ENCODE results near the gene PRSS27. TPM values are rescaled to one million over a fixed set of nuclear protein-coding genes. Genes with fewer than 3 reads are reported as not detected.
"Not testable (repeated sequence)": the region's sequence is repeated elsewhere in the genome, so short reads cannot be mapped to it uniquely, and the experiment has no call there.

Gene PRSS27
- polyA plus RNA-seq, 1 of the 3 experiments (the other 2 are of a cell fraction): 7.7 TPM

- WGBS (ENCODE audit: low lambda C conversion rate): 15% methylated on average over 15 of the region's 15 CpGs
- H4K20me1 ChIP-seq (ENCODE audit: insufficient read depth); H3K4me1 ChIP-seq (ENCODE audit: control insufficient read depth in 1 of 2, insufficient read depth in 2 of 2, low read depth in 1 of 2, low read length in 1 of 2); H3K9ac ChIP-seq; H3K36me3 ChIP-seq (replicated peaks in 1 of 2; ENCODE audit: control insufficient read depth in 1 of 2, insufficient read depth in 2 of 2, low read length in 1 of 2); H3F3A ChIP-seq (replicated peaks; ENCODE audit: insufficient read depth); H3K9me3 ChIP-seq; POLR2A ChIA-PET; H3K4me3 ChIP-seq (ENCODE audit: low read depth in 2 of 2, low read length in 1 of 2); H3K9me2 ChIP-seq; H3K27ac ChIP-seq (ENCODE audit: low read depth in 2 of 2, low read length in 1 of 2); H3K27me3 ChIP-seq (ENCODE audit: insufficient read depth): not testable (repeated sequence)
- CTCF ChIA-PET: interaction anchor here (0.6 to 1.4 kb wide), 2 partner anchors 9 to 11 kb away, joined by 3 to 4 read pairs; no protein-coding TSS in a partner anchor
- Histone ChIP-seq H2AFZ (ENCODE audit: low read depth) (0 out of 2 replicates have a peak overlapping the region, but pooled peaks have one; percentile 46), H3K79me2 (ENCODE audit: insufficient read depth) (peaks cover 25% of the 10 kb centered on the region), H3K4me2 (0 out of 2 replicates have a peak overlapping the region, but pooled peaks have one; percentile 55)
- peak; percentile 42 for TF ChIP-seq SMC3 (IDR thresholded peaks at IDR 0.05; ENCODE audit: low read depth, low read length)
- peak; percentile 54 for TF ChIP-seq RAD21 (IDR thresholded peaks at IDR 0.05; ENCODE audit: low read length)
- TF ChIP-seq CTCF (IDR thresholded peaks at IDR 0.05): peak; percentile 60
- peak; percentile 22 for DNase-seq
Measured at GRCh38 chr16:2670017-2670416, 50.0 kb downstream of the PRSS27 start.

- H3K9me2 ChIP-seq; H3F3A ChIP-seq (replicated peaks; ENCODE audit: insufficient read depth); H3K4me1 ChIP-seq (ENCODE audit: control insufficient read depth in 1 of 2, insufficient read depth in 2 of 2, low read depth in 1 of 2, low read length in 1 of 2); H3K4me3 ChIP-seq (ENCODE audit: low read depth in 2 of 2, low read length in 1 of 2); H3K27me3 ChIP-seq (ENCODE audit: insufficient read depth); H4K20me1 ChIP-seq (ENCODE audit: insufficient read depth); H3K9me3 ChIP-seq; H3K36me3 ChIP-seq (replicated peaks in 1 of 2; ENCODE audit: control insufficient read depth in 1 of 2, insufficient read depth in 2 of 2, low read length in 1 of 2); H3K9ac ChIP-seq; POLR2A ChIA-PET; DNase-seq; H3K27ac ChIP-seq (ENCODE audit: low read depth in 2 of 2, low read length in 1 of 2): not testable (repeated sequence)
- CTCF ChIA-PET: interaction anchor here (0.6 to 1.6 kb wide), 3 partner anchors 8 to 440 kb away, joined by 3 to 4 read pairs (median 3); no protein-coding TSS in a partner anchor
- WGBS (ENCODE audit: low lambda C conversion rate): 84% methylated on average over 8 of the region's 10 CpGs
- H3K4me2 ChIP-seq: 0 out of 2 replicates have a peak overlapping the region, but pooled peaks have one; percentile 55
- 0 out of 2 replicates have a peak overlapping the region, but pooled peaks have one; percentile 46 for H2AFZ ChIP-seq (ENCODE audit: low read depth)
- H3K79me2 ChIP-seq (ENCODE audit: insufficient read depth): peaks cover 25% of the 10 kb centered on the region
Measured at GRCh38 chr16:2669587-2669986, 50.4 kb downstream of the PRSS27 start.

- Histone ChIP-seq H3K36me3 (replicated peaks in 1 of 2; ENCODE audit: control insufficient read depth in 1 of 2, insufficient read depth in 2 of 2, low read length in 1 of 2) (peaks cover 13 to 23% of the 10 kb centered on the region in 2 experiments), H3K79me2 (ENCODE audit: insufficient read depth) (peaks cover 16% of the 10 kb centered on the region)
- H3K9me3 ChIP-seq; H3K4me1 ChIP-seq (ENCODE audit: control insufficient read depth in 1 of 2, insufficient read depth in 2 of 2, low read depth in 1 of 2, low read length in 1 of 2); H3K27me3 ChIP-seq (ENCODE audit: insufficient read depth); H2AFZ ChIP-seq (ENCODE audit: low read depth); H3K4me2 ChIP-seq; CTCF ChIA-PET; H3K9me2 ChIP-seq; H4K20me1 ChIP-seq (ENCODE audit: insufficient read depth); POLR2A ChIA-PET; H3F3A ChIP-seq (replicated peaks; ENCODE audit: insufficient read depth); H3K27ac ChIP-seq (ENCODE audit: low read depth in 2 of 2, low read length in 1 of 2); H3K9ac ChIP-seq; DNase-seq; H3K4me3 ChIP-seq (ENCODE audit: low read depth in 2 of 2, low read length in 1 of 2): not testable (repeated sequence)
- 100% methylated on average over 3 of the region's 7 CpGs for WGBS (ENCODE audit: low lambda C conversion rate)
Measured at GRCh38 chr16:2666671-2667070, 53.4 kb downstream of the PRSS27 start.

- DNase-seq: no peak
- TF ChIP-seq GATA2 (CRISPR knock-in tag; IDR thresholded peaks at IDR 0.05) (no peak), TCF12 (IDR thresholded peaks at IDR 0.05) (no peak), RXRA (IDR thresholded peaks at IDR 0.05; ENCODE audit: borderline replicate concordance, low read depth) (no peak), USF1 (IDR thresholded peaks at IDR 0.05; ENCODE audit: borderline replicate concordance, low read depth) (no peak), EP300 (IDR thresholded peaks at IDR 0.05; ENCODE audit: borderline replicate concordance in 1 of 2, low read depth in 1 of 2, low read length in 1 of 2) (no peak)
- H3K27me3 ChIP-seq (ENCODE audit: insufficient read depth): no peaks in the 10 kb centered on the region
- H3K9me2 ChIP-seq: no peaks in the 10 kb centered on the region
- H3K4me1 ChIP-seq (ENCODE audit: control insufficient read depth in 1 of 2, insufficient read depth in 2 of 2, low read depth in 1 of 2, low read length in 1 of 2): no peaks in the 10 kb centered on the region; a peak in 1 of 4 replicates
- no peaks in the 10 kb centered on the region for H4K20me1 ChIP-seq (ENCODE audit: insufficient read depth)
- H3K36me3 ChIP-seq (replicated peaks in 1 of 2; ENCODE audit: control insufficient read depth in 1 of 2, insufficient read depth in 2 of 2, low read length in 1 of 2): peaks cover 13 to 25% of the 10 kb centered on the region in 2 experiments
- ChIA-PET POLR2A (no interaction called here), CTCF (no interaction called here)
- no peak overlapping the region for H2AFZ ChIP-seq (ENCODE audit: low read depth)
- no peak overlapping the region for H3K4me2 ChIP-seq
- peaks cover 5% of the 10 kb centered on the region for H3K79me2 ChIP-seq (ENCODE audit: insufficient read depth)
- H3K9ac ChIP-seq: no peak overlapping the region
- 79% methylated on average over 9 of the region's 9 CpGs for WGBS (ENCODE audit: low lambda C conversion rate)
- no peak overlapping the region for H3K4me3 ChIP-seq (ENCODE audit: low read depth in 2 of 2, low read length in 1 of 2)
- H3F3A ChIP-seq (replicated peaks; ENCODE audit: insufficient read depth): peaks cover 7% of the 10 kb centered on the region
- H3K27ac ChIP-seq (ENCODE audit: low read depth in 2 of 2, low read length in 1 of 2): no peak overlapping the region
- no peaks in the 10 kb centered on the region for H3K9me3 ChIP-seq
Measured at GRCh38 chr16:2664574-2664982, 55.4 kb downstream of the PRSS27 start.
